Measurements from ENCODE around the gene C5AR1.
"Not testable (repeated sequence)": the region's sequence is repeated elsewhere in the genome, so short reads cannot be mapped to it uniquely, and the experiment has no call there.

Gene C5AR1

GRCh38 chr19:47336765-47337718, 27.4 kb downstream of the C5AR1 start:
- DNase-seq = not testable (repeated sequence)

- DNase-seq = no peak
Observed at GRCh38 chr19:47339196-47339880, 29.7 kb downstream of the C5AR1 start.

GRCh38 chr19:47340477-47341208, 31.0 kb downstream of the C5AR1 start:
- DNase-seq = no peak

- no peak for DNase-seq
Observed at GRCh38 chr19:47341734-47342133, 32.1 kb downstream of the C5AR1 start.

GRCh38 chr19:47343194-47343802, 33.6 kb downstream of the C5AR1 start:
- no peak for DNase-seq

- DNase-seq = no peak
Observed at GRCh38 chr19:47344425-47344824, 34.8 kb downstream of the C5AR1 start.

GRCh38 chr19:47346024-47346423, 36.4 kb downstream of the C5AR1 start:
- not testable (repeated sequence) for DNase-seq

- peak; percentile 98 for DNase-seq
Observed at GRCh38 chr19:47348819-47349795, 39.4 kb downstream of the C5AR1 start, which contains the start of gene DHX34. Gene DHX34, plus strand, starts transcription at chr19:47349315. Its CDS starts 3,716 bp downstream, at chr19:47353031.

GRCh38 chr19:47350630-47351029, 41.0 kb downstream of the C5AR1 start:
- no peak for DNase-seq

GRCh38 chr19:47351548-47351947, 41.9 kb downstream of the C5AR1 start:
- DNase-seq = peak; percentile 25

- no peak for DNase-seq
Observed at GRCh38 chr19:47352095-47352494, 42.4 kb downstream of the C5AR1 start.

- DNase-seq = no peak
Observed at GRCh38 chr19:47353307-47353712, 43.6 kb downstream of the C5AR1 start.

GRCh38 chr19:47356900-47357299, 47.2 kb downstream of the C5AR1 start:
- no peak for DNase-seq

GRCh38 chr19:47357788-47358680, 48.4 kb downstream of the C5AR1 start:
- no peak for DNase-seq

GRCh38 chr19:47358936-47359335, 49.3 kb downstream of the C5AR1 start:
- DNase-seq = no peak

- DNase-seq = no peak
Observed at GRCh38 chr19:47362321-47362720, 52.7 kb downstream of the C5AR1 start.

- no peak for DNase-seq
Observed at GRCh38 chr19:47363758-47364531, 54.3 kb downstream of the C5AR1 start.

GRCh38 chr19:47365455-47365854, 55.8 kb downstream of the C5AR1 start:
- DNase-seq = not testable (repeated sequence)

- no peak for DNase-seq
Observed at GRCh38 chr19:47370045-47370611, 60.5 kb downstream of the C5AR1 start.
